Mesenchymal stem cell (in vitro differentiated cells and primary cell): ENCODE results near the gene ACVR1.

Experiments used
- DNase-seq: peaks from one replicate; pipeline ENCODE4 v3.0.0-alpha.2; 2013
- H2AFZ ChIP-seq: one replicate; pipeline ENCODE4 v1.6.1; 2013; ENCODE audit warnings: low read depth, mild to moderate bottlenecking, control low read depth, inconsistent platforms, low read length, moderate library complexity
- H2AK5ac ChIP-seq: 2 replicates; pipeline ENCODE4 v1.6.1; 2013; ENCODE audit warnings: low read length, moderate library complexity, mild to moderate bottlenecking, inconsistent platforms; ENCODE audit not compliant: severe bottlenecking
- H2BK120ac ChIP-seq: one replicate; pipeline ENCODE4 v1.6.1; 2013; ENCODE audit warnings: low read depth, mild to moderate bottlenecking, inconsistent platforms, low read length, moderate library complexity
- H2BK12ac ChIP-seq, 2 experiments: one replicate each; pipeline ENCODE4 v1.6.1; 2013; ENCODE audit warnings: inconsistent platforms in 2 of 2, low read length in 2 of 2, mild to moderate bottlenecking in 2 of 2, moderate library complexity in 2 of 2, control low read depth in 1 of 2
- H2BK15ac ChIP-seq: one replicate; pipeline ENCODE4 v1.6.1; 2013; ENCODE audit warnings: mild to moderate bottlenecking, low read depth, inconsistent platforms; ENCODE audit not compliant: poor library complexity, severe bottlenecking
- H2BK5ac ChIP-seq: 2 replicates; pipeline ENCODE4 v1.6.1; 2013; ENCODE audit warnings: low read depth, mild to moderate bottlenecking, low read length, control low read depth, inconsistent platforms; ENCODE audit not compliant: poor library complexity, severe bottlenecking
- H3K14ac ChIP-seq, 2 experiments: one replicate each; pipeline ENCODE4 v1.6.1; 2013; ENCODE audit warnings: inconsistent platforms in 2 of 2, low read length in 2 of 2, control low read depth in 1 of 2, mild to moderate bottlenecking in 1 of 2, moderate library complexity in 1 of 2
- H3K18ac ChIP-seq, 2 experiments: one replicate each; pipeline ENCODE4 v1.6.1; 2013; ENCODE audit warnings: inconsistent platforms in 2 of 2, low read length in 2 of 2, control low read depth in 1 of 2, low read depth in 1 of 2, mild to moderate bottlenecking in 1 of 2
- H3K23ac ChIP-seq, 2 experiments: one replicate each; pipeline ENCODE4 v1.6.1; 2013; ENCODE audit warnings: inconsistent platforms in 2 of 2, low read length in 2 of 2, mild to moderate bottlenecking in 2 of 2, moderate library complexity in 2 of 2, control low read depth in 1 of 2
- H3K27ac ChIP-seq: 2 replicates; pipeline ENCODE4 v1.5.1; 2013; ENCODE audit warnings: mild to moderate bottlenecking, moderate library complexity, low read length, control low read depth, inconsistent platforms; ENCODE audit not compliant: poor library complexity, severe bottlenecking
- H3K27me3 ChIP-seq, 2 experiments: 2 replicates each; pipeline versions ENCODE4 v1.6.1 to v1.7.0; 2013; ENCODE audit warnings: low read length in 2 of 2, mild to moderate bottlenecking in 2 of 2, moderate library complexity in 2 of 2, control low read depth in 1 of 2, inconsistent platforms in 1 of 2; ENCODE audit not compliant: control insufficient read depth in 1 of 2, insufficient read depth in 1 of 2
- H3K36me3 ChIP-seq, 2 experiments: 2 replicates each; pipeline versions ENCODE4 v1.6.1 to v1.7.0; 2013; ENCODE audit warnings: low read length in 2 of 2, control low read depth in 1 of 2, inconsistent platforms in 1 of 2, low read depth in 1 of 2, mild to moderate bottlenecking in 1 of 2; ENCODE audit not compliant: insufficient read depth in 2 of 2, control insufficient read depth in 1 of 2
- H3K4ac ChIP-seq, 2 experiments: one replicate each; pipeline ENCODE4 v1.6.1; 2013; ENCODE audit warnings: inconsistent platforms in 2 of 2, low read length in 2 of 2, mild to moderate bottlenecking in 2 of 2, moderate library complexity in 2 of 2, control low read depth in 1 of 2, low read depth in 1 of 2
- H3K4me1 ChIP-seq: 2 replicates; pipeline ENCODE4 v1.6.1; 2013; ENCODE audit warnings: low read depth, low read length, control low read depth; ENCODE audit not compliant: control insufficient read depth, insufficient read depth
- H3K4me2 ChIP-seq: 2 replicates; pipeline ENCODE4 v1.6.1; 2013; ENCODE audit warnings: low read length, mild to moderate bottlenecking, inconsistent platforms; ENCODE audit not compliant: poor library complexity, severe bottlenecking
- H3K4me3 ChIP-seq, 2 experiments: 2 replicates each; pipeline versions ENCODE4 v1.5.1 to v1.7.0; 2013; ENCODE audit warnings: low read length in 2 of 2, mild to moderate bottlenecking in 2 of 2, control low read depth in 1 of 2, low read depth in 1 of 2; ENCODE audit not compliant: insufficient read depth in 1 of 2
- H3K79me1 ChIP-seq: replicated peaks from 2 replicates; pipeline ENCODE4 v1.6.1; 2013; ENCODE audit warnings: mild to moderate bottlenecking, control low read depth, low read length, inconsistent platforms; ENCODE audit not compliant: poor library complexity, severe bottlenecking
- H3K9ac ChIP-seq: 2 replicates; pipeline ENCODE4 v1.7.0; 2013; ENCODE audit warnings: mild to moderate bottlenecking, low read length, moderate library complexity
- H3K9me3 ChIP-seq: 2 replicates; pipeline ENCODE4 v1.7.0; 2013; ENCODE audit warnings: mild to moderate bottlenecking, low read length; ENCODE audit not compliant: control insufficient read depth
- H4K8ac ChIP-seq: one replicate; pipeline ENCODE4 v1.6.1; 2013; ENCODE audit warnings: inconsistent platforms, mild to moderate bottlenecking, low read length, moderate library complexity
- H4K91ac ChIP-seq: one replicate; pipeline ENCODE4 v1.6.1; 2013; ENCODE audit warnings: mild to moderate bottlenecking, low read length, inconsistent platforms
- WGBS: methylation state at CpG from one replicate; pipeline ENCODE4 v1.1.7; 2013; ENCODE audit warnings: mixed read lengths; 5-methylcytosine and 5-hydroxymethylcytosine counted together

Gene ACVR1

DNA sequence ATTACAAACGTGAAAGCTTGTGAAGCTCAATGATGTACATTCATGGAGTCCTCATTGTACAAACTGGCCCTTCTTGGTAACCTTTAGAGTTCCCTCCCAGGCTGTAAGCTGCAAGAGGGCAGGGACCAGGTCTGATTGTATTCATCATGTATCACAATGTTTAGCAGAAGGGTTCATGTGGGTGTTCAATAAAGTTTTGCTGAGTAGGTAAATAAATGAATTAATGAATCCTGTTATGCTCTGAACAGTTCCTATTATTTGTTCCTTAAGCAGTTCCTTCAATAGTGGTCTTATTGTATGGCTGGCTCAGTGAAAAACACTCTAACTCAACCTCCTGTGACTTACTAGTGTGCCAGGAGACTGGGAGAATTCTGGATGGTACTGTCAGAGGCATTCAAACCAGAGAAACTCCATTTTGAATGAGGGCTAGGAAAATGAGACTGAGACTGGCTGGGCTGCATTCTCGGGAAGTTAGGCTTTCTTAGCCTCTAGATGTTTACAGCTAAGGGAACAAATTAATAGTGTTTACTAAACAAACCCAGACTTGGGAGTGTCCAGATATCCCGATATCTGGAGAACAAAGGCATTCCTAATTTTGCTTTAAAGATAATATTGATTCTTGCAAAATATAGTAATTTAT, 1.8 kb upstream of the ACVR1 start:
- H3K18ac ChIP-seq, result no peak overlapping the region
- no peak overlapping the region for H4K8ac ChIP-seq
- H2BK15ac ChIP-seq, result no peak overlapping the region
- H3K36me3 ChIP-seq, result no peaks in the 10 kb centered on the region
- peaks cover 11% of the 10 kb centered on the region for H3K79me1 ChIP-seq
- no peak overlapping the region for H2BK5ac ChIP-seq
- H3K14ac ChIP-seq, result no peak overlapping the region
- no peak overlapping the region for H2BK12ac ChIP-seq
- no peak overlapping the region for H2AK5ac ChIP-seq
- DNase-seq, result no peak
- H3K4ac ChIP-seq, result no peak overlapping the region
- H3K4me2 ChIP-seq, result no peak overlapping the region
- H3K4me1 ChIP-seq, result peaks cover 5% of the 10 kb centered on the region
- H3K27me3 ChIP-seq, result no peaks in the 10 kb centered on the region
- H3K9ac ChIP-seq, result no peak overlapping the region
- WGBS, result 97% methylated on average over 1 of the region's 3 CpGs
- H3K9me3 ChIP-seq, result no peaks in the 10 kb centered on the region
- no peak overlapping the region for H2BK120ac ChIP-seq
- H2AFZ ChIP-seq, result no peak overlapping the region
- no peak overlapping the region for H3K4me3 ChIP-seq
- H3K27ac ChIP-seq, result no peak overlapping the region
- no peak overlapping the region for H4K91ac ChIP-seq
- no peak overlapping the region for H3K23ac ChIP-seq

GRCh38 chr2:157876786-157877138, 632 bp upstream of the ACVR1 start:
- H3K18ac ChIP-seq, result peak overlapping the region; percentile 80 to 84
- peak overlapping the region in 1 of 2 experiments; percentile 83 for H3K14ac ChIP-seq
- H3K4me2 ChIP-seq, result peak overlapping the region; percentile 29
- no peak for DNase-seq
- no peak overlapping the region for H3K23ac ChIP-seq
- H2AFZ ChIP-seq, result no peak overlapping the region
- peaks cover 5% of the 10 kb centered on the region for H3K4me1 ChIP-seq
- 28% methylated on average over 4 of the region's 12 CpGs for WGBS
- no peak overlapping the region for H4K8ac ChIP-seq
- no peaks in the 10 kb centered on the region for H3K36me3 ChIP-seq
- no peak overlapping the region for H4K91ac ChIP-seq
- H3K27ac ChIP-seq, result peak overlapping the region; percentile 48
- peak overlapping the region; percentile 93 for H3K9ac ChIP-seq
- H3K9me3 ChIP-seq, result no peaks in the 10 kb centered on the region
- no peaks in the 10 kb centered on the region for H3K27me3 ChIP-seq
- peak overlapping the region in 1 of 2 experiments; percentile 93 for H2BK12ac ChIP-seq
- H2BK5ac ChIP-seq, result no peak overlapping the region
- peak overlapping the region; percentile 64 to 81 for H3K4me3 ChIP-seq
- peaks cover 11% of the 10 kb centered on the region for H3K79me1 ChIP-seq
- peak overlapping the region; percentile 89 for H2BK15ac ChIP-seq
- peak overlapping the region in 1 of 2 experiments; percentile 2 for H3K4ac ChIP-seq
- H2AK5ac ChIP-seq, result no peak overlapping the region
- peak overlapping the region; percentile 68 for H2BK120ac ChIP-seq

- Histone ChIP-seq H3K14ac (peak overlapping the region; percentile 62 to 99), H3K79me1 (peaks cover 17% of the 10 kb centered on the region), H3K18ac (peak overlapping the region; percentile 87 to 100), H3K4me2 (peak overlapping the region; percentile 78), H3K36me3 (no peaks in the 10 kb centered on the region), H2AK5ac (no peak overlapping the region), H2AFZ (peak overlapping the region; percentile 82), H2BK12ac (peak overlapping the region in 1 of 2 experiments; percentile 63), H4K8ac (peak overlapping the region; percentile 91), H3K4me3 (peak overlapping the region; percentile 83 to 98), H3K9ac (peak overlapping the region; percentile 93), H2BK15ac (peak overlapping the region; percentile 96), H3K27ac (peak overlapping the region; percentile 88), H3K23ac (peak overlapping the region; percentile 96 to 97), H4K91ac (peak overlapping the region; percentile 70), H3K4ac (peak overlapping the region; percentile 66 to 97), H3K9me3 (no peaks in the 10 kb centered on the region), H2BK5ac (peak overlapping the region; percentile 88), H3K27me3 (no peaks in the 10 kb centered on the region), H2BK120ac (peak overlapping the region; percentile 98), H3K4me1 (peaks cover 5% of the 10 kb centered on the region)
- WGBS, result 1% methylated on average over 33 of the region's 53 CpGs
- DNase-seq, result no peak
These were observed 477 bp downstream of the ACVR1 start for GRCh38 chr2:157875641-157876065.

DNA sequence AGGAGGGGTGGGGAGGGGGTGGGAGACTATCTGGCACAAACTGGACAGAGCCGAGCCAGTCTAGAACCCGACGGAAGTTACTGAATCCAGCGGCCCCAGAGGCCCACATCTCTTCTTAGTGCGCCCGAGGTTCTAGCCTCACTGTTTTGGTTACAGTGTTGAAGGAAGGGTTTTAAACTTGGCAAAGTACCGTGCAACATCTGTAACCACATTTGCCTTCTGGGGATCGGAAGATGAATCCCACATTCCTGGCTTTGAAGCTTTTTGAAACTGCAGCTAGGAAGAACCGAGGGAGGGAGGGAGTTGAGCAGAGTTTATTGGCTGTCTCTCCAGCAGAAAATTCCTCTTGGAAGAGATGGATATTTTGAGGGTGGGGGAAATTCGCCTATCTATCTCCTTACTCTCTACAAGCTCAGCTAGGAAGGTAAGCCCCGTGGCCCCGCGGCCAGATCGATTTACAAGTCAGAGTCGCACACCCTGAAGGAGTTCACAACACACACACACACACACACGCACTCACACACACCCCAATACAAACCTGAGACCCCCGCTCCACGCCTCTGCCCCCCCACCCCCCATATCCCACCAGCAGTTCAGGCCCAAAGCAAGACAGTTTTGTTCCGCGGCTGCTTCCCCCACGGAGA, 1.0 kb downstream of the ACVR1 start:
- H3K27me3 ChIP-seq, result no peaks in the 10 kb centered on the region
- peak overlapping the region; percentile 88 for H4K8ac ChIP-seq
- peak overlapping the region; percentile 87 to 100 for H3K18ac ChIP-seq
- peak overlapping the region; percentile 78 for H3K4me2 ChIP-seq
- peak overlapping the region; percentile 96 to 97 for H3K23ac ChIP-seq
- peaks cover 17% of the 10 kb centered on the region for H3K79me1 ChIP-seq
- peak overlapping the region; percentile 96 for H2BK15ac ChIP-seq
- H2BK120ac ChIP-seq, result peak overlapping the region; percentile 98
- peak overlapping the region; percentile 88 for H3K27ac ChIP-seq
- H2AFZ ChIP-seq, result no peak overlapping the region
- peak overlapping the region; percentile 83 to 98 for H3K4me3 ChIP-seq
- no peaks in the 10 kb centered on the region for H3K9me3 ChIP-seq
- H2BK12ac ChIP-seq, result peak overlapping the region in 1 of 2 experiments; percentile 63
- peak overlapping the region; percentile 66 to 75 for H3K4ac ChIP-seq
- peaks cover 5% of the 10 kb centered on the region for H3K4me1 ChIP-seq
- H4K91ac ChIP-seq, result peak overlapping the region; percentile 70
- H3K9ac ChIP-seq, result peak overlapping the region; percentile 93
- DNase-seq, result peak; percentile 82
- H3K14ac ChIP-seq, result peak overlapping the region; percentile 62 to 99
- H2BK5ac ChIP-seq, result peak overlapping the region; percentile 88
- H2AK5ac ChIP-seq, result no peak overlapping the region
- no peaks in the 10 kb centered on the region for H3K36me3 ChIP-seq
- WGBS, result under 1% methylated on average over 15 of the region's 21 CpGs
